Subcutaneous adipose tissue (tissue), 4 donors: ENCODE results near the gene ANK2. TPM values are rescaled to one million over a fixed set of nuclear protein-coding genes. Genes with fewer than 3 reads are reported as not detected.

Experiments
- CTCF ChIP-seq: fragments of 450-650 bp; IDR thresholded peaks from one replicate; pipeline ENCODE4 v1.5.1; 2016; ENCODE audit warnings: low read depth, mild to moderate bottlenecking, control low read depth, antibody characterized with exemption, moderate library complexity
- total RNA-seq, 4 donors: library from RNA; depleted of rRNA; stranded (reverse); fragments of >200 nt; gene quantifications; one replicate each; pipeline ENCODE4 v1.1.0, GENCODE V29; 2016

The ANK2 gene
- total RNA-seq, 4 donors from 2014 or later, result 49.4 to 119 (median 72.9) TPM

GRCh38 chr4:113350576-113350975, 301.1 kb downstream of the ANK2 start:
- TF ChIP-seq CTCF, result no peak

GRCh38 chr4:113355550-113356371, 306.3 kb downstream of the ANK2 start:
- TF ChIP-seq CTCF, result no peak

- TF ChIP-seq CTCF, result no peak
These were observed 307.0 kb downstream of the ANK2 start for GRCh38 chr4:113356453-113356852.

GRCh38 chr4:113358784-113359183, 309.3 kb downstream of the ANK2 start:
- TF ChIP-seq CTCF, result no peak

- no peak for TF ChIP-seq CTCF
These were observed 315.9 kb downstream of the ANK2 start for GRCh38 chr4:113365377-113365776.

- TF ChIP-seq CTCF, result no peak
These were observed 318.6 kb downstream of the ANK2 start for GRCh38 chr4:113368056-113368455.

- no peak for TF ChIP-seq CTCF
These were observed 321.7 kb downstream of the ANK2 start for GRCh38 chr4:113371111-113371510.
